Stimulated activated CD4-positive, alpha-beta T cell treated with anti-CD3 and anti-CD28 coated beads, Interleukin-1b, Interleukin-23, amount 100 ng/mL, for 4 hours (primary cell): ENCODE measurements around the gene COL1A2.

ENCODE experiments used
- DNase-seq, 2 donors: peaks; one replicate each; pipeline ENCODE4 v3.0.0-alpha.2; 2020; ENCODE audit warnings: low read depth in 2 of 2

The COL1A2 gene

DNA sequence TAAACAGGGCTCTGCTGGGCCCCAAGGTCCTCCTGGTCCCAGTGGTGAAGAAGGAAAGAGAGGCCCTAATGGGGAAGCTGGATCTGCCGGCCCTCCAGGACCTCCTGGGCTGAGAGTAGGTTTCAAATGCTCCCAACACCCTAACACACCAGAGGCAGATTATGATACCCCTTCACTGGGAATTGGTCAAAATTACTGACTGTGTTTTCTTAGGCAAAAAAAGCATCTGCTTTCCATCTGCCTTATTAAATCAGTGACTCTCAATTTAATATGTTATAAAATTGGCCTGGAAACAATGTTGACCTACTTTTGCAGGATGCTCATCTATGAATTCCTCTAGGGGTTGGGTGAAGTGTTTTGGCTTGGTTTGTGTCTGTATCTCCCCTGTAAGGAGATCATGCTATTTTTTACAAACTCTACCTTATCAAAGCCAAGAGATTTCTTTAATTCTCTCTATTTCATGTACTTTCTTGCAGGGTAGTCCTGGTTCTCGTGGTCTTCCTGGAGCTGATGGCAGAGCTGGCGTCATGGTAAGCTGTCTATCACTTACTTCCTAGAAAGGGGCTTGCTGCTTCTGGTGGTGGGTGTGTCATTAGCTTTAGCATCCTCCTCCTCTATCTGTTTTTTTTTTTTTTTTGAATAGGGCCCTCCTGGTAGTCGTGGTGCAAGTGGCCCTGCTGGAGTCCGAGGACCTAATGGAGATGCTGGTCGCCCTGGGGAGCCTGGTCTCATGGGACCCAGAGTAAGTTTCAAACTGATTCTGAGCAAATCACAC lies 15.9 kb downstream of the COL1A2 start:
- DNase-seq: no peak

DNA sequence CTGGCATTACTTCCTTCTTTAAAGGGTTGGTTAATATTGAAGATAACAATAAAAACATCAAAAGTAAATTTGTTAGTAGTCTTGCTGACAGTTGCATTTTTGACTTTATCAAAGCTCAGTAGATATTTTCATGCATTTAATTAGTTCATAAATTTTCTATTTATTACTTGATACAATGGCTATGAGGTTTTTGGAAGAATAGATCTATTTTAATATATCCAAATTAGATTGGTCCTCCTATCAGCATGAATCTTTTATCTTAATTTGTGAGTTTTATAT lies 16.4 kb downstream of the COL1A2 start:
- DNase-seq: no peak

DNA sequence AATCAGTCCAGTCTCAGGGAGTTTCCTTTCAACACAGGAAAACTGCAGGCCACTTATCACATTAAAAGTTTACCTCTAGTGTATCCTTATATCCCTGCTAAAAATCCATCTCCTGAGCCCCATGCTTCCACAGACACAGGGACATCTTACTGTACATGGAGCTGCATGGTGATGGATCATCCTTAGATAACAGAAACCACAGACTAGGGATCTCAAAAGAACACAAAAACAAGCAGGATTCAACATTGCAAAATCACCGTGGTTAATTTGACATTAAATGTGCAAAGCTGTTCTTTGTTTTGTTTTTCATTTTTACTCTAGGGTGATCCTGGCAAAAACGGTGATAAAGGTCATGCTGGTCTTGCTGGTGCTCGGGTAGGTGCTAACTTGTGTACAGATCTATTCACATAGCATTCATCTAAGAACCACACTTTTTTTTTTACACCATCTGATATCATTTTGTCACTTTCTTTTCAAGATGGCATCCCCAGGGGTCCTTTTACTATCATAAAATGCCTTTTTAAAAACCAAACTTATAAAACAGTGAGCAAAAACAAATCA lies 18.1 kb downstream of the COL1A2 start:
- DNase-seq: no peak

- DNase-seq: no peak
Measured at GRCh38 chr7:94414481-94414880, 19.8 kb downstream of the COL1A2 start.

- DNase-seq: no peak
Measured at GRCh38 chr7:94414980-94415379, 20.3 kb downstream of the COL1A2 start.

GRCh38 chr7:94417306-94417705 lies 22.6 kb downstream of the COL1A2 start:
- no peak for DNase-seq

- DNase-seq: no peak
Measured at GRCh38 chr7:94417901-94418300, 23.2 kb downstream of the COL1A2 start.

DNA sequence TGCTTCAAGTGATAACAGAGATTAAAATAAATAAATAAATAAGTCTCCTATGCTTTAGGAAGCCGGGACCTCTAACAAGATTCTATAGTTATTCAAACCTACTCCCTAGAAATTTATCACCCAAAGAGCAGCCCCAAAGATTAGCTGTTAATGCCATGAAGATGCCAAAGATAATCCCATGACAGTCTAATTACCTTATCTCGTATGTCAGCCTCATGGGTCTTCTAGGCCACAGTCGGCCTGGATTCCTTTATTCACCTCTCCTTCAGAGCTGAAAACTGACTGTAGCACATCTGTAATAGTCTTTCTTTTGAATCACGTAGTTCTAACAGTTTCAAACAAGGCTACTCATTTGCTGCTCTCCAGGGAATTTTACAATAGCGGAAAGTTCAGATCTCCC lies 24.2 kb downstream of the COL1A2 start:
- DNase-seq: no peak

DNA sequence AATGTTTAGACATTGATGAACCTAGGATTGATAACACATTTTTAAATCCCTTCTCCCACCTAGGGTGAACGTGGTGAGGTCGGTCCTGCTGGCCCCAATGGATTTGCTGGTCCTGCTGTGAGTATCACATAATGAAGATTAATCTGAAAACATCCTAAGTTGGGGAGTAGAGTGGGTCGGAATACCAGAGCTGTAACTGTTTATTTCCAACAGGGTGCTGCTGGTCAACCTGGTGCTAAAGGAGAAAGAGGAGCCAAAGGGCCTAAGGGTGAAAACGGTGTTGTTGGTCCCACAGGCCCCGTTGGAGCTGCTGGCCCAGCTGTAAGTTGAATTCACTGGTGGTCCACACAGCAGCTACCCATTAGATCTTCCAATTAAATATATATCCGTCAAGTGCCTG lies 25.6 kb downstream of the COL1A2 start:
- no peak for DNase-seq

DNA sequence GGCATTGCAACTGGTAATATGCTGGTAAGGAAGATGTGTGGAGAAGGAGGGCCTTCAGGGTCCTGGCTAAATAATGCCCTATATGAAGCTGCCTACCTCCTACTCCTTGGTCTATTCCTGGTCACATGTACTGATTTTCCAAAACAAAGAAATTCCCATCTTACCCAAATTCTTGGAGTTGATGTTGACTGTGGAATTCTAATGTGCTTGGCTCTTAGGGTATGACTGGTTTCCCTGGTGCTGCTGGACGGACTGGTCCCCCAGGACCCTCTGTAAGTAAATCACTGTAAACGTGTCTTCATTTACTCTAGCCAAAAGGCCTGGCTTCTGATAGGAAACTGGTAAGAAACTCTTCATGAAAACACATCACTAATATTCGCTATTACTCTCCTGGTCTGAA lies 27.0 kb downstream of the COL1A2 start:
- DNase-seq: no peak

DNA sequence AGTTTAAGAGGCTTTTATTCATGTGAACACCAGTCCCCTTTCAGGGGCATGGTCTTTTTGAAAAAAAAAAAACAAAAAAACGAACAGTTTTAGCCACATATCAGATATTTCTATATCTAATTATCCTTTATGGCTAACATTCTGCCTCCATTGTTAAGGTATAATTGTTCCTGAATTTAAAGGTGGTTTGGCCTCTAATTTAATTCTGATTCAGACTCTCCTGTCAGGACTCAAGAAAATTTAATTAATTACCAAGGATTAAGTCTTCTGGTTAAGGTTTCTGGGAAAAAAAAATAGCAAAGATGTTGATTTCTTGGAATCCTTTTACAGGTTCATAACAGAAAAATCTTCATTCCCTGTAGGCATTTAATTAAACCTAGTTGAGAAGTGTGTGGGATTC lies 27.4 kb downstream of the COL1A2 start:
- no peak for DNase-seq

GRCh38 chr7:94422827-94423460 lies 28.2 kb downstream of the COL1A2 start:
- DNase-seq: no peak

- DNase-seq: no peak
Measured at GRCh38 chr7:94423863-94424735, 29.4 kb downstream of the COL1A2 start.

GRCh38 chr7:94425546-94425945 lies 30.9 kb downstream of the COL1A2 start:
- DNase-seq: no peak

- DNase-seq: no peak
Measured at GRCh38 chr7:94426980-94427875, 32.5 kb downstream of the COL1A2 start.

DNA sequence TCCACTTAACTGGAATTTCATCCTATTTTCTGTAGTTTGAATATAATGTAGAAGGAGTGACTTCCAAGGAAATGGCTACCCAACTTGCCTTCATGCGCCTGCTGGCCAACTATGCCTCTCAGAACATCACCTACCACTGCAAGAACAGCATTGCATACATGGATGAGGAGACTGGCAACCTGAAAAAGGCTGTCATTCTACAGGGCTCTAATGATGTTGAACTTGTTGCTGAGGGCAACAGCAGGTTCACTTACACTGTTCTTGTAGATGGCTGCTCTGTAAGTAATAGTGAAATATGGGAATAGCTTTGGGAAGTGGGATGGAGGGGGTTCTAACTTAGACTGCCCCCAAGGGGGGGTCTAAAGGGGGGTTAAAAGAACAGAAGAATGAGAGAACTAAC lies 34.5 kb downstream of the COL1A2 start:
- DNase-seq: no peak

DNA sequence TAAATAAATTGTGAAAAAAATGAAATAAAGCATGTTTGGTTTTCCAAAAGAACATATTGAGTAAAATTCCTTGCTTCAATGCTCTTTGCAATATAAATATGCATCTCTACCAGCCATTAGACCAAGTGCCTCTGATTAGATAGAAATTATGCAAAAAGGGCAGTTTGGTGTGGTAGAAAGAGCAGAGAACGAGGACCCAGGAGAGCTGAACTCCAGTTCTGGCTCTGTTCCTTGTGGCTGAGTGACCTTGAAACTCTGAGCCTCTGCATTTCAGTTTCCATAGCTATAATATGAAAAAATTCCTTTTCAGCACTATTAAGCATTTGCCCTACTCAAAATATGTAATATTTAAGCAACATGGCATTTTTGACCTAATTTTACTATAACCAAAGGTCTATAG lies 36.5 kb downstream of the COL1A2 start:
- DNase-seq: no peak

- DNase-seq: no peak
Measured at GRCh38 chr7:94431619-94432280, 37.1 kb downstream of the COL1A2 start.

DNA sequence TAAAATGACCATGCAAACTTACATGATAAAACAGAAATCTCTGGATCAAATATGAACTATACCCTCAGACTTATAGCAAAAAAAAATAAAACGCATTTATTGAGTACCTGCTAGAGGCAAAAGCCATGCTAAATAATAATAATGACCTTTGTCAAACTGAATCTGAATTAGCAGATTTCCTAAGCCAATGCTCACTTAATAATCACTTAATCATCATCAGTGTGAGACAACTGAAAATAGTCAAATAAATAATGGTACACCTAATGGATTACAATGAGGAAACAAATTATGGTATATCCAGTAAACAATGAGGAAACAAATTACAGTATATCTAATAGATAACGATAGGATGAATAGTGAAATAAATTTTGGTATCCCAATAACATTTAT lies 37.6 kb downstream of the COL1A2 start:
- no peak for DNase-seq

- no peak for DNase-seq
Measured at GRCh38 chr7:94432817-94433216, 38.1 kb downstream of the COL1A2 start.

DNA sequence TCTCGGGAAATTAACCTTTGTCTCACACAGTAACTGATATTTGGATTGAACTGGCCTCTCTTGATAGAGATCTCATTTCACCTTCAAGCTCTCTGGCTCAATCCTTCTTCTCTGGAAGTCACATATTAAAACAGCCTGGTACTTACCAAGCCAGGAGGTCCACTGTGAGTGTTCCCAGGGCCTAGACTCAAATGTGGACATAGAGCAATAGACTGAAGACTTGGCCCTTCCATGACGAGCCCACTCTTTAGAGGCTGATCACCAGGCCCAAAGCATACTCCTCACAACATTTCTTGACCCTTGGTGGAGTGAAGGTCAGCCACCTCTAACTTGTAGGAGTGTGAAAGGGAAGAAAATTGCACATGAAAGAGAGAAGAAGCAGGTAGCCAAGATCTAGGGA lies 38.5 kb downstream of the COL1A2 start:
- DNase-seq: no peak
